GM23248 (cell line): ENCODE data around the gene RUNX1.

ENCODE experiments used
- EZH2 ChIP-seq: fragments of 200-600 bp; sonication (generic); IDR thresholded peaks from 2 replicates; pipeline ENCODE4 v1.6.1; 2018; ENCODE audit warnings: antibody characterized with exemption, mild to moderate bottlenecking; ENCODE audit not compliant: insufficient read depth, poor library complexity, severe bottlenecking
- EZH2phosphoT487 ChIP-seq: fragments of 200-600 bp; sonication (generic); IDR thresholded peaks from 2 replicates; pipeline ENCODE4 v1.6.1; 2018; ENCODE audit warnings: antibody characterized with exemption, moderate library complexity, mild to moderate bottlenecking, low read depth; ENCODE audit not compliant: insufficient read depth

DNA sequence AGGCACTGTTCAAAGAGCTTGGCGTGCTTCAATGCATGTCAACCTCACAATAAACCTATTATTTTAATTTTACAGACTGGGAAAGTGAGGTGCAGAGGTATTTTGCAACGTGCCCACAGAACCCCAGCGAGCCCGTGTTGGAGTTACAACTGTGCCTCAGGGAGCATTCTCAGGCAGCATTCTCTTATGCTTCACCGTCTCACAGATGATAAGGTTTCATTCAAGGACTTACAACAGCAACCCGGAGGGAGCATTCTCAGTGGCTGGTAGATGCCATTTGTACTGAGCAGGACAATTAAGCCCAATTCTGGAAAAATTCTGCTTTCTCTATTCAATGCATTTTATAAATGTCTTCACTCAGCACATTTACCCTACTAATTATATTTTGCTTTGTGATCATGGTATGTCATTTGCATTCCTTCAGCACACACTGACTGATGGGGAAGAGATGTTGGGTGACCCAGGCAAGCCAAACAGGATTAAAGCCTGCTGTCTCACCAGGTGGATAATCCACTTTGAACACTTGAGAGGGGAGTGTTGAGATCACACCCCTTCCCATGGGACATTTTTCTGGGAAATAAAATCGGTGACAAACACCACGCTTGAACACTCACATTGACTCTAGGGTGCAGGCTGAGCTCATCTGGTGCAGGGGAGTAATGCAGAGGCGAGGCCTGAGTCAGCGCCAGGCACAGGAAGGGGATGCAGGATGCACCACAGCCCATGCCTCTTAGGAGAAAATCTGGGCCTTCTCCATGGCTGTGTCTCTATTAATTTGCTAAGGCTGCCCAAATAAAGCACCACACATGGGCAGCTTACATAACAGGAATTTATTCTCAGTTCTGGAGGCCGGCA, 266.4 kb downstream of the RUNX1 start:
- TF ChIP-seq EZH2 (no peak), EZH2phosphoT487 (no peak)
